Mesendoderm (in vitro differentiated cells): ENCODE data around the gene GOLGA1.
"Not testable (repeated sequence)": the region's sequence is repeated elsewhere in the genome, so short reads cannot be mapped to it uniquely, and the experiment has no call there.

Experiments used
- DNase-seq: peaks from one replicate; pipeline ENCODE4 v3.0.0; 2013
- H2AK5ac ChIP-seq: 2 replicates; pipeline ENCODE4 v1.6.1; 2013; ENCODE audit warnings: low read length, inconsistent platforms
- H2BK120ac ChIP-seq: 2 replicates; pipeline ENCODE4 v1.6.1; 2013; ENCODE audit warnings: low read depth, mild to moderate bottlenecking, low read length, moderate library complexity, mixed read lengths
- H2BK15ac ChIP-seq: replicated peaks from 2 replicates; pipeline ENCODE4 v1.6.1; 2013; ENCODE audit warnings: low read depth, mild to moderate bottlenecking, moderate library complexity
- H2BK5ac ChIP-seq: 2 replicates; pipeline ENCODE4 v1.6.1; 2013; ENCODE audit warnings: low read length, inconsistent platforms
- H3K18ac ChIP-seq: 2 replicates; pipeline ENCODE4 v1.6.1; 2013; ENCODE audit warnings: mild to moderate bottlenecking, low read length, mixed read lengths
- H3K23ac ChIP-seq: one replicate; pipeline ENCODE4 v1.6.1; 2013; ENCODE audit warnings: low read length
- H3K27ac ChIP-seq: 2 replicates; pipeline ENCODE4 v1.5.1; 2013; ENCODE audit warnings: low read depth, mild to moderate bottlenecking, inconsistent platforms, low read length, moderate library complexity
- H3K27me3 ChIP-seq: 2 replicates; pipeline ENCODE4 v1.6.1; 2013; ENCODE audit warnings: low read length, control low read depth, mild to moderate bottlenecking, inconsistent platforms; ENCODE audit not compliant: insufficient read depth, poor library complexity
- H3K36me3 ChIP-seq: 2 replicates; pipeline ENCODE4 v1.6.1; 2013; ENCODE audit warnings: low read length, inconsistent platforms; ENCODE audit not compliant: control insufficient read depth, insufficient read depth
- H3K4ac ChIP-seq: one replicate; pipeline ENCODE4 v1.6.1; 2013; ENCODE audit warnings: low read depth, mild to moderate bottlenecking, low read length, moderate library complexity
- H3K4me1 ChIP-seq: 2 replicates; pipeline ENCODE4 v1.6.1; 2013; ENCODE audit warnings: low read depth, low read length, inconsistent platforms; ENCODE audit not compliant: control insufficient read depth
- H3K4me2 ChIP-seq: 2 replicates; pipeline ENCODE4 v1.6.1; 2013; ENCODE audit warnings: low read length
- H3K4me3 ChIP-seq: 2 replicates; pipeline ENCODE4 v1.5.1; 2013; ENCODE audit warnings: mild to moderate bottlenecking, low read length
- H3K56ac ChIP-seq: one replicate; pipeline ENCODE4 v1.6.1; 2013; ENCODE audit warnings: low read length
- H3K79me1 ChIP-seq: 2 replicates; pipeline ENCODE4 v1.6.1; 2013; ENCODE audit warnings: low read length, inconsistent platforms
- H3K79me2 ChIP-seq: 2 replicates; pipeline ENCODE4 v1.6.1; 2013; ENCODE audit warnings: mild to moderate bottlenecking, low read length; ENCODE audit not compliant: control insufficient read depth, insufficient read depth
- H3K9ac ChIP-seq: 2 replicates; pipeline ENCODE4 v1.6.1; 2013; ENCODE audit warnings: low read length, inconsistent platforms
- H4K5ac ChIP-seq: one replicate; pipeline ENCODE4 v1.6.1; 2013; ENCODE audit warnings: low read length
- H4K8ac ChIP-seq: one replicate; pipeline ENCODE4 v1.6.1; 2013; ENCODE audit warnings: low read depth, mild to moderate bottlenecking, control low read depth, low read length, moderate library complexity
- WGBS: extraction: QIAGEN DNeasy Blood & Tissue Kit; methylation state at CpG from one replicate; pipeline ENCODE4 v1.1.7; 2013; ENCODE audit warnings: low lambda C conversion rate, missing lambda C conversion rate; ENCODE audit not compliant: insufficient coverage; ENCODE audit errors: extremely low coverage; 5-methylcytosine and 5-hydroxymethylcytosine counted together

Gene GOLGA1

GRCh38 chr9:124960409-124960752 lies 19.5 kb upstream of the GOLGA1 start:
- Histone ChIP-seq H3K4me2 (no peak overlapping the region), H3K79me1 (no peaks in the 10 kb centered on the region), H2AK5ac (no peak overlapping the region), H2BK15ac (no peak overlapping the region), H3K18ac (no peak overlapping the region), H4K5ac (no peak overlapping the region), H3K4ac (no peak overlapping the region), H3K9ac (no peak overlapping the region), H2BK120ac (no peak overlapping the region), H3K27ac (no peak overlapping the region), H2BK5ac (no peak overlapping the region), H3K36me3 (no peaks in the 10 kb centered on the region), H3K23ac (no peak overlapping the region), H3K56ac (no peak overlapping the region), H4K8ac (no peak overlapping the region), H3K4me3 (no peak overlapping the region), H3K4me1 (no peaks in the 10 kb centered on the region), H3K27me3 (no peaks in the 10 kb centered on the region), H3K79me2 (no peaks in the 10 kb centered on the region)
- WGBS: no CpG with 5 or more reads among the region's 2 CpGs
- DNase-seq: no peak

- DNase-seq, H4K8ac ChIP-seq, H3K79me2 ChIP-seq, H3K27ac ChIP-seq, H3K4me1 ChIP-seq, H3K56ac ChIP-seq, H2BK120ac ChIP-seq, H2BK15ac ChIP-seq, H4K5ac ChIP-seq, H3K4me2 ChIP-seq, H3K27me3 ChIP-seq, H3K9ac ChIP-seq, H3K79me1 ChIP-seq, H3K36me3 ChIP-seq, H3K4me3 ChIP-seq, H2AK5ac ChIP-seq, H3K23ac ChIP-seq, H2BK5ac ChIP-seq, H3K18ac ChIP-seq, H3K4ac ChIP-seq: not testable (repeated sequence)
- no CpG with 5 or more reads among the region's 9 CpGs for WGBS
These were observed 19.0 kb upstream of the GOLGA1 start for GRCh38 chr9:124959671-124960408.

- H3K4me1 ChIP-seq: no peaks in the 10 kb centered on the region
These were observed 13.4 kb upstream of the GOLGA1 start for GRCh38 chr9:124954255-124954654.

GRCh38 chr9:124950050-124950718 lies 9.3 kb upstream of the GOLGA1 start:
- Histone ChIP-seq H4K5ac (no peak overlapping the region), H2BK5ac (no peak overlapping the region), H3K56ac (no peak overlapping the region), H2BK15ac (no peak overlapping the region), H3K27ac (no peak overlapping the region), H3K36me3 (no peaks in the 10 kb centered on the region), H3K18ac (no peak overlapping the region), H4K8ac (no peak overlapping the region), H3K4me1 (no peaks in the 10 kb centered on the region), H3K79me1 (no peaks in the 10 kb centered on the region), H3K4me3 (no peak overlapping the region), H3K4me2 (no peak overlapping the region), H3K79me2 (no peaks in the 10 kb centered on the region), H3K4ac (no peak overlapping the region), H2AK5ac (no peak overlapping the region), H3K23ac (no peak overlapping the region), H3K9ac (no peak overlapping the region), H2BK120ac (no peak overlapping the region), H3K27me3 (no peaks in the 10 kb centered on the region)
- DNase-seq: no peak
- WGBS: no CpG with 5 or more reads among the region's 3 CpGs

More at GRCh38 chr9:124954255-124954654, 13.4 kb upstream of the GOLGA1 start:
- Histone ChIP-seq H2AK5ac (no peak overlapping the region), H3K36me3 (no peaks in the 10 kb centered on the region), H2BK5ac (no peak overlapping the region), H3K79me1 (no peaks in the 10 kb centered on the region), H3K4me2 (no peak overlapping the region), H3K4ac (no peak overlapping the region), H4K8ac (no peak overlapping the region), H3K18ac (no peak overlapping the region), H2BK15ac (no peak overlapping the region), H3K9ac (no peak overlapping the region), H3K23ac (no peak overlapping the region), H3K4me3 (no peak overlapping the region), H2BK120ac (no peak overlapping the region), H3K27me3 (no peaks in the 10 kb centered on the region), H3K56ac (no peak overlapping the region), H3K27ac (no peak overlapping the region), H4K5ac (no peak overlapping the region), H3K79me2 (no peaks in the 10 kb centered on the region)
- DNase-seq: no peak
- WGBS: no CpG with 5 or more reads among the region's 1 CpG

- no peak for DNase-seq
- H3K56ac ChIP-seq: no peak overlapping the region
- H4K8ac ChIP-seq: no peak overlapping the region
- no peak overlapping the region for H2BK5ac ChIP-seq
- no peak overlapping the region for H3K27ac ChIP-seq
- no peak overlapping the region for H2BK120ac ChIP-seq
- H3K23ac ChIP-seq: no peak overlapping the region
- H2BK15ac ChIP-seq: no peak overlapping the region
- no peak overlapping the region for H4K5ac ChIP-seq
- no peak overlapping the region for H3K4me2 ChIP-seq
- H3K27me3 ChIP-seq: no peaks in the 10 kb centered on the region
- no peaks in the 10 kb centered on the region for H3K36me3 ChIP-seq
- no peak overlapping the region for H3K4me3 ChIP-seq
- H3K9ac ChIP-seq: no peak overlapping the region
- H3K4ac ChIP-seq: no peak overlapping the region
- H3K4me1 ChIP-seq: no peaks in the 10 kb centered on the region
- WGBS: no CpG with 5 or more reads among the region's 2 CpGs
- no peaks in the 10 kb centered on the region for H3K79me1 ChIP-seq
- no peak overlapping the region for H2AK5ac ChIP-seq
- H3K18ac ChIP-seq: no peak overlapping the region
- no peaks in the 10 kb centered on the region for H3K79me2 ChIP-seq
These were observed 8.5 kb upstream of the GOLGA1 start for GRCh38 chr9:124949387-124949786.
